ENCODE results near the gene TGDS.

Gene TGDS

GRCh38 chr13:94560116-94560515 lies 35.8 kb downstream of the TGDS start:
- TF ChIP-seq EZH2phosphoT487 (IDR thresholded peaks at IDR 0.05; ENCODE audit: low read length) (no peak), EZH2 (optimal IDR thresholded peaks at IDR 0.05; ENCODE audit: low read depth, low read length) (no peak)
- TF ChIP-seq, protein P1, sequence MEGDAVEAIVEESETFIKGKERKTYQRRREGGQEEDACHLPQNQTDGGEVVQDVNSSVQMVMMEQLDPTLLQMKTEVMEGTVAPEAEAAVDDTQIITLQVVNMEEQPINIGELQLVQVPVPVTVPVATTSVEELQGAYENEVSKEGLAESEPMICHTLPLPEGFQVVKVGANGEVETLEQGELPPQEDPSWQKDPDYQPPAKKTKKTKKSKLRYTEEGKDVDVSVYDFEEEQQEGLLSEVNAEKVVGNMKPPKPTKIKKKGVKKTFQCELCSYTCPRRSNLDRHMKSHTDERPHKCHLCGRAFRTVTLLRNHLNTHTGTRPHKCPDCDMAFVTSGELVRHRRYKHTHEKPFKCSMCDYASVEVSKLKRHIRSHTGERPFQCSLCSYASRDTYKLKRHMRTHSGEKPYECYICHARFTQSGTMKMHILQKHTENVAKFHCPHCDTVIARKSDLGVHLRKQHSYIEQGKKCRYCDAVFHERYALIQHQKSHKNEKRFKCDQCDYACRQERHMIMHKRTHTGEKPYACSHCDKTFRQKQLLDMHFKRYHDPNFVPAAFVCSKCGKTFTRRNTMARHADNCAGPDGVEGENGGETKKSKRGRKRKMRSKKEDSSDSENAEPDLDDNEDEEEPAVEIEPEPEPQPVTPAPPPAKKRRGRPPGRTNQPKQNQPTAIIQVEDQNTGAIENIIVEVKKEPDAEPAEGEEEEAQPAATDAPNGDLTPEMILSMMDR (IDR thresholded peaks at IDR 0.05; ENCODE audit: low read length): no peak
- Histone ChIP-seq H3F3A (ENCODE audit: insufficient read depth, low read length) (no peaks in the 10 kb centered on the region), H3K9me2 (replicated peaks; ENCODE audit: insufficient read depth, low read length) (no peaks in the 10 kb centered on the region), H3K9me3 (replicated peaks; ENCODE audit: insufficient read depth, low read length) (no peaks in the 10 kb centered on the region), H3K27ac (ENCODE audit: low read length) (peak overlapping the region; percentile 0; the same call in 1 of the 2 replicates), H3K27me3 (replicated peaks; ENCODE audit: insufficient read depth, low read length) (no peaks in the 10 kb centered on the region), H3K36me3 (replicated peaks; ENCODE audit: insufficient read depth, low read length) (no peaks in the 10 kb centered on the region), H3K4me3 (ENCODE audit: low read length) (no peak overlapping the region), H2AFZ (ENCODE audit: low read length) (no peak overlapping the region), H3K4me2 (ENCODE audit: low read depth, low read length) (no peak overlapping the region), H3K79me2 (ENCODE audit: low read length) (no peaks in the 10 kb centered on the region), H4K20me1 (ENCODE audit: insufficient read depth, low read length) (no peaks in the 10 kb centered on the region), H3K4me1 (ENCODE audit: low read length) (peaks cover 3% of the 10 kb centered on the region; the same call in 1 of the 2 replicates), H3K9ac (ENCODE audit: low read length) (no peak overlapping the region)
- DNase-seq: no peak

GRCh38 chr13:94559222-94559795 lies 36.6 kb downstream of the TGDS start:
- H3K4me3 ChIP-seq (ENCODE audit: low read length): no peak overlapping the region
- no peaks in the 10 kb centered on the region for H3K79me2 ChIP-seq (ENCODE audit: low read length)
- peak; percentile 75 for DNase-seq
- no peak overlapping the region for H2AFZ ChIP-seq (ENCODE audit: low read length)
- no peaks in the 10 kb centered on the region for H3K27me3 ChIP-seq (replicated peaks; ENCODE audit: insufficient read depth, low read length)
- no peaks in the 10 kb centered on the region for H3F3A ChIP-seq (ENCODE audit: insufficient read depth, low read length)
- H3K9ac ChIP-seq (ENCODE audit: low read length): no peak overlapping the region
- H4K20me1 ChIP-seq (ENCODE audit: insufficient read depth, low read length): no peaks in the 10 kb centered on the region
- TF ChIP-seq, protein P1 (IDR thresholded peaks at IDR 0.05; ENCODE audit: low read length): no peak
- TF ChIP-seq EZH2phosphoT487 (IDR thresholded peaks at IDR 0.05; ENCODE audit: low read length) (no peak), EZH2 (optimal IDR thresholded peaks at IDR 0.05; ENCODE audit: low read depth, low read length) (no peak)
- H3K9me2 ChIP-seq (replicated peaks; ENCODE audit: insufficient read depth, low read length): no peaks in the 10 kb centered on the region
- no peaks in the 10 kb centered on the region for H3K9me3 ChIP-seq (replicated peaks; ENCODE audit: insufficient read depth, low read length)
- H3K27ac ChIP-seq (ENCODE audit: low read length): peak overlapping the region; percentile 0; the same call in 1 of the 2 replicates
- no peak overlapping the region for H3K4me2 ChIP-seq (ENCODE audit: low read depth, low read length)
- H3K36me3 ChIP-seq (replicated peaks; ENCODE audit: insufficient read depth, low read length): no peaks in the 10 kb centered on the region
- peaks cover 3% of the 10 kb centered on the region; the same call in 1 of the 2 replicates for H3K4me1 ChIP-seq (ENCODE audit: low read length)

GRCh38 chr13:94558716-94559115 lies 37.2 kb downstream of the TGDS start:
- Histone ChIP-seq H3K27me3 (replicated peaks; ENCODE audit: insufficient read depth, low read length) (no peaks in the 10 kb centered on the region), H3K4me3 (ENCODE audit: low read length) (no peak overlapping the region), H2AFZ (ENCODE audit: low read length) (no peak overlapping the region)

More at GRCh38 chr13:94558716-94559115, 37.2 kb downstream of the TGDS start:
- Histone ChIP-seq H3F3A (ENCODE audit: insufficient read depth, low read length) (no peaks in the 10 kb centered on the region), H3K9ac (ENCODE audit: low read length) (no peak overlapping the region), H3K9me3 (replicated peaks; ENCODE audit: insufficient read depth, low read length) (no peaks in the 10 kb centered on the region), H3K9me2 (replicated peaks; ENCODE audit: insufficient read depth, low read length) (no peaks in the 10 kb centered on the region), H3K4me1 (ENCODE audit: low read length) (peaks cover 3% of the 10 kb centered on the region; the same call in 1 of the 2 replicates), H3K36me3 (replicated peaks; ENCODE audit: insufficient read depth, low read length) (no peaks in the 10 kb centered on the region), H3K79me2 (ENCODE audit: low read length) (no peaks in the 10 kb centered on the region), H3K27ac (ENCODE audit: low read length) (no peak overlapping the region; the same call in 1 of the 2 replicates), H4K20me1 (ENCODE audit: insufficient read depth, low read length) (no peaks in the 10 kb centered on the region), H3K4me2 (ENCODE audit: low read depth, low read length) (no peak overlapping the region)
- TF ChIP-seq EZH2 (optimal IDR thresholded peaks at IDR 0.05; ENCODE audit: low read depth, low read length) (no peak), EZH2phosphoT487 (IDR thresholded peaks at IDR 0.05; ENCODE audit: low read length) (no peak)
- TF ChIP-seq, protein P1 (IDR thresholded peaks at IDR 0.05; ENCODE audit: low read length): no peak
- no peak for DNase-seq

Data from MM.1S (cell line).